Esophagus squamous epithelium (tissue), 5 donors: ENCODE data around the gene EPN2. TPM values are rescaled to one million over a fixed set of nuclear protein-coding genes. Genes with fewer than 3 reads are reported as not detected.

Source experiments
- DNase-seq: peaks from one replicate; lab custom pipeline; 2025; lab: John Stamatoyannopoulos, UW
- H3K27ac ChIP-seq, 4 donors: fragments of 200-600 bp; sonication (generic); one replicate each; pipeline ENCODE4 v1.5.1; 2016 to 2019; ENCODE audit warnings: mild to moderate bottlenecking in 1 of 4
- H3K27me3 ChIP-seq, 4 donors: fragments of 200-600 bp; sonication (generic); 1 replicate in 3 of 4; 2 replicates in 1 of 4; pipeline versions ENCODE4 v1.5.1 to v1.6.0; 2017 to 2021; ENCODE audit warnings: antibody characterized with exemption in 1 of 4
- H3K36me3 ChIP-seq, 3 donors: fragments of 200-600 bp; sonication (generic); one replicate each; pipeline ENCODE4 v1.5.1; 2016 to 2019
- H3K4me1 ChIP-seq, 3 donors: fragments of 200-600 bp; sonication (generic); one replicate each; pipeline ENCODE4 v1.5.1; 2017 to 2019
- H3K4me3 ChIP-seq, 4 donors: fragments of 200-600 bp; sonication (generic); 1 replicate in 3 of 4; 2 replicates in 1 of 4; pipeline ENCODE4 v1.5.1; 2016 to 2019; ENCODE audit warnings: mild to moderate bottlenecking in 2 of 4, moderate library complexity in 1 of 4
- H3K9me3 ChIP-seq, 3 donors: fragments of 200-600 bp; sonication (generic); one replicate each; pipeline ENCODE4 v1.5.1; 2016 to 2019
- CTCF ChIP-seq, 6 experiments: fragments of 450-650 bp in 4 of 6; fragments of 200-600 bp in 2 of 6; sonication (generic) in 2 of 6; IDR thresholded peaks; one replicate each; pipeline ENCODE4 v1.5.1; 2016 to 2019; ENCODE audit warnings: antibody characterized with exemption in 6 of 6, mild to moderate bottlenecking in 4 of 6, moderate library complexity in 4 of 6
- POLR2A ChIP-seq, 4 donors: fragments of 450-650 bp; IDR thresholded peaks; one replicate each; pipeline ENCODE4 v1.6.1; 2017; ENCODE audit warnings: antibody characterized with exemption in 4 of 4, mild to moderate bottlenecking in 4 of 4, moderate library complexity in 3 of 4
- WGBS, 2 donors: methylation state at CpG; one replicate each; pipeline ENCODE4 v1.1.5; 2018; 5-methylcytosine and 5-hydroxymethylcytosine counted together
- intact Hi-C: fragments of 100-400 bp; cut with DNase I; formaldehyde crosslinking; loops from one replicate; pipeline ENCODE4 v1.15.0; 2022
- total RNA-seq, 4 donors: library from RNA; depleted of rRNA; stranded (reverse); fragments of >200 nt; gene quantifications; one replicate each; pipeline ENCODE4 v1.1.0, GENCODE V29; 2016
- donor health status: DM: yes; HTN: yes; CAD: no.

EPN2 gene
- total RNA-seq, 4 donors from 2014 or later = 24.2 to 61.4 (median 56.1) TPM

DNA sequence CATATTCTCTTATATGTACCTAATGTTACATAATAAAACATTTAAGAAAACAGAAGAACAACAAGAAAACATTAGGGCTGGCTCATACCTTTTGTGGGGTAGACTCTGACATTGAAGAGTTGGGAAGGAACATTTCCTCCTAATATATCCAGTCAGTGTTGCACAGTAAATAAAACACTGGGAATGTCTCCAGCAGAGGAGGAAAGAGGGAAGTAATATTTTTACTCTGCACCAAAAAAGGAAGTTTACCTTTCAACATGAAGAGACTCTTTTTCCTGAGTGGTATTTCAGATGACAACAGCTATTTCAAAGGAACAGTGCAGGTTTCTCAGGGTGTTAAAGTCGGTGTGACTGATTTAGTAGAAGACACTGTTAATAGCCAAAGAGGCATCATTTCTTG lies 31.9 kb downstream of the EPN2 start:
- DNase-seq = no peak
- Histone ChIP-seq H3K9me3 (no peaks in the 10 kb centered on the region), H3K4me1 (peaks cover 30 to 88% (median 68%) of the 10 kb centered on the region in 3 donors), H3K36me3 (peaks cover 0 to 18% (median 0%) of the 10 kb centered on the region in 3 donors), H3K27me3 (no peaks in the 10 kb centered on the region), H3K4me3 (no peak overlapping the region), H3K27ac (peak overlapping the region in 3 of 4 donors; percentile 66 to 72 (median 71))
- no peak for TF ChIP-seq POLR2A (IDR thresholded peaks at IDR 0.05)
- no peak for TF ChIP-seq CTCF (IDR thresholded peaks at IDR 0.05)
- 38 to 41% methylated on average over 1 of the region's 1 CpG for WGBS, 2 donors
- intact Hi-C loops = no loop called here

GRCh38 chr17:19269641-19270040 lies 32.5 kb downstream of the EPN2 start:
- DNase-seq = no peak
- H3K27ac ChIP-seq = peak overlapping the region in 3 of 4 donors; percentile 66 to 72 (median 71)
- H3K27me3 ChIP-seq = no peaks in the 10 kb centered on the region
- H3K4me3 ChIP-seq = no peak overlapping the region
- H3K36me3 ChIP-seq = peaks cover 0 to 24% (median 0%) of the 10 kb centered on the region in 3 donors
- no peak for TF ChIP-seq CTCF (IDR thresholded peaks at IDR 0.05)
- no peak for TF ChIP-seq POLR2A (IDR thresholded peaks at IDR 0.05)
- H3K4me1 ChIP-seq = peaks cover 26 to 88% (median 63%) of the 10 kb centered on the region in 3 donors
- no peaks in the 10 kb centered on the region for H3K9me3 ChIP-seq
- intact Hi-C loops = no loop called here
- WGBS, 2 donors = 46 to 62% methylated on average over 3 of the region's 3 CpGs

- 81 to 100% methylated on average over 1 to 3 of the region's 3 CpGs for WGBS, 2 donors
- TF ChIP-seq CTCF (IDR thresholded peaks at IDR 0.05) (no peak), POLR2A (IDR thresholded peaks at IDR 0.05) (no peak)
- Histone ChIP-seq H3K9me3 (no peaks in the 10 kb centered on the region), H3K27me3 (no peaks in the 10 kb centered on the region), H3K4me3 (no peak overlapping the region), H3K27ac (peak overlapping the region in 3 of 4 donors; percentile 33 to 72 (median 71)), H3K36me3 (peaks cover 0 to 31% (median 4%) of the 10 kb centered on the region in 3 donors), H3K4me1 (peaks cover 24 to 88% (median 64%) of the 10 kb centered on the region in 3 donors)
- intact Hi-C loops = no loop called here
- no peak for DNase-seq
These were observed 33.2 kb downstream of the EPN2 start for GRCh38 chr17:19270347-19270703.

GRCh38 chr17:19270704-19271611 lies 33.8 kb downstream of the EPN2 start:
- TF ChIP-seq CTCF (IDR thresholded peaks at IDR 0.05) (peak in 2 of 6 experiments; percentile 7 to 14), POLR2A (IDR thresholded peaks at IDR 0.05) (no peak)
- Histone ChIP-seq H3K4me3 (no peak overlapping the region), H3K27me3 (no peaks in the 10 kb centered on the region), H3K36me3 (peaks cover 0 to 31% (median 8%) of the 10 kb centered on the region in 3 donors), H3K4me1 (peaks cover 24 to 88% (median 63%) of the 10 kb centered on the region in 3 donors), H3K9me3 (no peaks in the 10 kb centered on the region), H3K27ac (peak overlapping the region in 3 of 4 donors; percentile 33 to 72 (median 71))
- 63 to 66% methylated on average over 7 to 12 of the region's 13 CpGs for WGBS, 2 donors
- DNase-seq = no peak
- intact Hi-C loops = no loop called here

GRCh38 chr17:19271780-19272357 lies 34.7 kb downstream of the EPN2 start:
- Histone ChIP-seq H3K27me3 (no peaks in the 10 kb centered on the region), H3K27ac (peak overlapping the region in 3 of 4 donors; percentile 33 to 72 (median 71)), H3K4me1 (peaks cover 24 to 84% (median 60%) of the 10 kb centered on the region in 3 donors), H3K4me3 (no peak overlapping the region), H3K36me3 (peaks cover 0 to 31% (median 8%) of the 10 kb centered on the region in 3 donors), H3K9me3 (no peaks in the 10 kb centered on the region)
- intact Hi-C loops = no loop called here
- 61 to 85% methylated on average over 5 to 6 of the region's 10 CpGs for WGBS, 2 donors
- DNase-seq = no peak
- TF ChIP-seq POLR2A (IDR thresholded peaks at IDR 0.05) (no peak), CTCF (IDR thresholded peaks at IDR 0.05) (no peak)
